ENCODE data around the gene CENPP.

CENPP gene

DNA sequence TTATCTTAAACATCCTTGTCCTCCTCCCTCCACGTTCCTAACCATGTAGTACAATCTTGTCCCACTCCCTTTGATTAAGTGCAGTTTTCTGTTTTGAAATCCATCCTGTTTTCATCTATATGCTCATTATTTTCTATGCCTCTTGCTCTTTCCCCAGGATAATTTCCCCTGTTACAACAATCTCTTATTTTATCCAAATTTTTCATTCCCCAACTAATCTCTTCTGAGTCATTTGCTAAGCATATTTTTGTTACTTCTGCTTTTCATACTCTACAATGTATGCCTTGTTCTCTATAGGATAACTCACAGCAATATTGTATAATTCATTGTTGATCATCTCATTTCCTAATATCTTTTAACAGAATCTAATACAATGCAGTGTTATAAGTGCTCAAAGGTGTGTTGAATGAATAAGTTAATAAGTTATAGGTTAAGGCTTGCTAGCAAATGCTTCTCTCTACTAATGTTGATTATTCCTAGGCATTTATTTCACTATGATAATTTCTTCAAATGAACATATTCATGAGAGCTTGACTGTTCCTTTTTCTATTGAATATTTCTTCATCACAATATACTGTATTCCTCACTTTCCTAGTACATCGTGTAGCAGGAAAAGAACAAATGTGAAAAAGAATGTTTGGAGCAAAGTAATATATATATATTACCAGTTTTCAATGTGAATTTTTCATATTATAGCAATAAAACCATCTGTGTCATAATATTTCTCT is 97.0 kb downstream of the CENPP start:
- TF ChIP-seq, protein P1, sequence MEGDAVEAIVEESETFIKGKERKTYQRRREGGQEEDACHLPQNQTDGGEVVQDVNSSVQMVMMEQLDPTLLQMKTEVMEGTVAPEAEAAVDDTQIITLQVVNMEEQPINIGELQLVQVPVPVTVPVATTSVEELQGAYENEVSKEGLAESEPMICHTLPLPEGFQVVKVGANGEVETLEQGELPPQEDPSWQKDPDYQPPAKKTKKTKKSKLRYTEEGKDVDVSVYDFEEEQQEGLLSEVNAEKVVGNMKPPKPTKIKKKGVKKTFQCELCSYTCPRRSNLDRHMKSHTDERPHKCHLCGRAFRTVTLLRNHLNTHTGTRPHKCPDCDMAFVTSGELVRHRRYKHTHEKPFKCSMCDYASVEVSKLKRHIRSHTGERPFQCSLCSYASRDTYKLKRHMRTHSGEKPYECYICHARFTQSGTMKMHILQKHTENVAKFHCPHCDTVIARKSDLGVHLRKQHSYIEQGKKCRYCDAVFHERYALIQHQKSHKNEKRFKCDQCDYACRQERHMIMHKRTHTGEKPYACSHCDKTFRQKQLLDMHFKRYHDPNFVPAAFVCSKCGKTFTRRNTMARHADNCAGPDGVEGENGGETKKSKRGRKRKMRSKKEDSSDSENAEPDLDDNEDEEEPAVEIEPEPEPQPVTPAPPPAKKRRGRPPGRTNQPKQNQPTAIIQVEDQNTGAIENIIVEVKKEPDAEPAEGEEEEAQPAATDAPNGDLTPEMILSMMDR (IDR thresholded peaks at IDR 0.05), result no peak

- TF ChIP-seq, protein P1 (IDR thresholded peaks at IDR 0.05), result no peak
These were observed 97.9 kb downstream of the CENPP start for GRCh38 chr9:92423612-92424011.

DNA sequence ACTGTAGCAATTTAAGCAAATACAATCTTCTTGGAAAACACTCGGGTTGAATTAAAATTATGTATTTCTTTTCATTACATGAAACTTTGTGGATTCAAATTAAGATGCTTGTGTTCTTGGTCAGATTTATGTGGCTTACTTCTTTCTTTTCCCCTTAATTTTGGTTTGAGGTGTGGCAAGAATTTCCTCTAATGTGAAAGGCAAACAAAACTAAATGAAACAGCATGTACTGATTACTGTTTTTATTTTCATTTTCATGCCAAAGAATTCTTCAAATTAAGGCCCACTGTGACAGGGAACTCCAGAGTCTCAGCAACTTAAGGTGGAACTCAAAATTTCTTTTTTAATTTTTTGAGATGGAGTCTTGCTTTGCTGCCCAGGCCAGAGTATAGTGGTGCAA is 98.6 kb downstream of the CENPP start, which contains the start of gene OMD:
Gene OMD, minus strand, starts transcription at position 132 of the 400 bp plus-strand sequence. CDS start 6,913 bp downstream, outside the sequence.
- TF ChIP-seq, protein P1 (IDR thresholded peaks at IDR 0.05), result no peak

- TF ChIP-seq, protein P1 (IDR thresholded peaks at IDR 0.05), result no peak
These were observed 99.7 kb downstream of the CENPP start for GRCh38 chr9:92425474-92425873.

DNA sequence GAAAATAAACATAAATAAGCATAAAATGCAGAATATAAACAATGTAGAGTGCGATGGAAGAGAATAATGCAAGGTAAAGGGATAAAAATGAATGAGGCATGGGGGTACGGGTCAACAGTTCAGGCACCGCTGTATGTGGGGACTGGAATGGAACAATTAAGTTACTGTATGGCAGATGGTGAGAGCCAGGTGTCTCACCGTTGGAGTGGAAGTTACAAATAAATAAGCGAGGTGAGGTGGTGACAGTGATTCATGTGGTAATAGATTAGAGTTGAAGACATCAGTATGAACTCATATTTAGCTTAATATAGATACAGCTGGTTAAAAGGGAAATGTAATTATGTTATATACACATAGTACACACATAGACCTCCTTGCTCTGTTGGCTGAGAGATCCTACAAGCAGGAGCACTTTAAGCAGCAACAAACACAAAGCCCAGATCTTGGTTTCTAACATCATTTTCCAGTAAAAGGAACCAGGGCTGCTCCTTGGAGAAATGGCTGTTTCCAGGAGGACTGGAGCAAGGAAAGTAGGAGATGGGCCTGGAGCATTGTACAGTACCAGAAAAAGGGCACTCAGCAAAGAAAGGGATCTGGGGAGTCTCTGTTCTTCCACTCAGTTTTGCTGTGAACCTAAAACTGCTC is 100.9 kb downstream of the CENPP start:
- TF ChIP-seq, protein P1 (IDR thresholded peaks at IDR 0.05), result no peak

DNA sequence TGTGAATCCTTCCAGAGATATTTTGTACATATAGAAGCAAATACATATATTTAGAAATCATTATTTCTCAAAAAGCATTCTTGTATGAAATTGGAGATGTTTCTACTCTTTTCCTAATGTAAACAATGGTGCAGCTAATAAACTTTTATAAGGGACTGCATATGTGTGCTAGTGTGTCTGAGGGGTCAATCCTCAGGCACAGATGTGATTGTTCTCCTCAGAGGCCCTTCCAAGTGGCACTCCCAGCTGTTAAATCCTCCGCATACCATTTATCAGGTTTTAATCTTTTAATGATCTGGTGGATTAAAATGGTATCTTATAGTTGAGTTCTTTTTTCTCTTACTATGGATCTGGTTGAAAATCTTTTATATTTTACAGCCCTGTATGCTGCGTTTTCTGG is 104.1 kb downstream of the CENPP start:
- TF ChIP-seq, protein P1 (IDR thresholded peaks at IDR 0.05), result no peak

- TF ChIP-seq, protein P1 (IDR thresholded peaks at IDR 0.05), result no peak
These were observed 106.6 kb downstream of the CENPP start for GRCh38 chr9:92432350-92432749.
